H7 (cell line): ENCODE results near the gene OR52W1. TPM values are rescaled to one million over a fixed set of nuclear protein-coding genes. Genes with fewer than 3 reads are reported as not detected.

Source experiments
- DNase-seq: peaks from one replicate; pipeline ENCODE4 v3.0.0; 2012
- H3K27me3 ChIP-seq: 2 replicates; pipeline ENCODE4 v1.6.0; 2011; ENCODE audit warnings: mild to moderate bottlenecking, low read length; ENCODE audit not compliant: control insufficient read depth, insufficient read depth
- H3K36me3 ChIP-seq: replicated peaks from 2 replicates; pipeline ENCODE4 v1.5.1; 2011; ENCODE audit warnings: low read length; ENCODE audit not compliant: control insufficient read depth, insufficient read depth
- H3K4me3 ChIP-seq: 2 replicates; pipeline ENCODE4 v1.5.1; 2011; ENCODE audit warnings: low read depth, mild to moderate bottlenecking, control low read depth, low read length, moderate library complexity; ENCODE audit not compliant: insufficient read depth
- total RNA-seq: library from RNA; depleted of rRNA; stranded (reverse); fragments of >200 nt; shearing (Covaris generic); gene quantifications from 2 replicates; pipeline ENCODE4 v1.2.3, GENCODE V29; 2014; rRNA removed

Gene OR52W1
- not detected in 2 replicates for total RNA-seq

- no peak for DNase-seq
- no peaks in the 10 kb centered on the region for H3K27me3 ChIP-seq
- no peak within 1 kb of the TSS for H3K4me3 ChIP-seq
- no peaks in the 10 kb centered on the region for H3K36me3 ChIP-seq
These were observed at the start of gene OR52W1 for GRCh38 chr11:6199174-6199810. OR52W1 (plus strand) TSS chr11:6199224; CDS start chr11:6199224, 0 bp downstream.

GRCh38 chr11:6151117-6151516 is 47.9 kb upstream of the OR52W1 start:
- no peak overlapping the region for H3K4me3 ChIP-seq
- DNase-seq = no peak
- no peaks in the 10 kb centered on the region for H3K36me3 ChIP-seq
- H3K27me3 ChIP-seq = no peaks in the 10 kb centered on the region

DNA sequence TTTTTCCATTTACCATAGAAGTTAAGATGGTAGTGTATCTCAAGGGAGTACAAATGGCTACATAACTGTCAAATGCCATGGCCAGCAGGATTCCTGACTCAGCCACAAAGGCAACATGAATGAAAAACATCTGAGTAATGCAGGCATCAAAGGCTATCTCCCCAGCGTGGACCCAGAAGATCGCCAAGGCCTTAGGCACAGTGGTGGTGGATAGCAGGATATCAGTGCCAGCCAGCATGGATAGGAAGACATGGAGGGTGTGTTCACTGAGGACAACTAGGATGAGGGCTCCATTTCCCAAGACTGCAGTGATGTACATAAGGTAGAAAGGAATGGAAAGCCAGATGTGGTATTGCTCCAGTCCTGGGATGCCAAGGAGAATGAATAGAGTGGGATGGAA is 46.9 kb upstream of the OR52W1 start:
- Histone ChIP-seq H3K36me3 (no peaks in the 10 kb centered on the region), H3K4me3 (no peak overlapping the region), H3K27me3 (no peaks in the 10 kb centered on the region)
- no peak for DNase-seq

DNA sequence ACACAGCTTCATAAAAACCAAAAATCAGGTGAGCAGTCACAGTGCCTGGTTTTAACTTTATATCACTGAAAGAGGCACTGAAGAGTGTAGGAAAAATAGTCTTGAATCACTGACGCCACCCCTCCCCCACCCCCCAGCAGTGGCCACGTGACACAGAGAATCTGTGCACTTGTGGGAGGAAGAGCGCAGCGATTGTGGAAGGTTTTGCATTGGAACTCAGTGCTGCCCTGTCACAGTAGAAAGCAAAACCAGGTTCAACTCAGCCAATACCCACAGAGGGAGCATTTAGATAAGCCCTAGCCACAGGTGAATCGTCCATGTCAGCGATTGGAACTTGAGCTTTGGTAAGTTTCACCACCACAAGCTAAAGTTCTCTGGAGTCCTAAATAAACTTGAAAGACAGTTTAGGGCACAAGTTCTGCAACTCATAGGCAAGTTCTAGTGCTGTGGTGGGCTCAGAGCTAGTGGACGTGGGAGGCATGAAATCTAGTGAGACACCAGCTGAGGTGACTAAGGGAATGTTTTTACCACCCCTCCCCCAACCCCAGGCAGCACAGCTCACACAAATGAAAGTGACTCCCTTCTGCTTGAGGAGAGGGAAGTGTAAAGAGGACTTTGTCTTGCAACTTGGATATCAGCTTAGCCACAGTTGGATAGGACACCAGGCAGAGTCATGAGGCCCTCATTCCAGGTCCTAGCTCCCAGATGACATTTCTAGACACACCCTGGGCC is 42.2 kb upstream of the OR52W1 start:
- Histone ChIP-seq H3K27me3 (no peaks in the 10 kb centered on the region; the same call in 1 of the 2 replicates), H3K4me3 (no peak overlapping the region), H3K36me3 (no peaks in the 10 kb centered on the region)
- DNase-seq = no peak

- DNase-seq = no peak
- no peaks in the 10 kb centered on the region for H3K27me3 ChIP-seq
- no peak within 1 kb of the TSS for H3K4me3 ChIP-seq
- H3K36me3 ChIP-seq = no peaks in the 10 kb centered on the region
These were observed 28.8 kb upstream of the OR52W1 start, which contains the start of gene OR52B2 for GRCh38 chr11:6170226-6170625. OR52B2 (minus strand) TSS chr11:6170326; CDS start chr11:6170326, 0 bp downstream.

GRCh38 chr11:6175440-6175839 is 23.6 kb upstream of the OR52W1 start:
- H3K4me3 ChIP-seq = no peak overlapping the region
- DNase-seq = no peak
- no peaks in the 10 kb centered on the region for H3K36me3 ChIP-seq
- H3K27me3 ChIP-seq = no peaks in the 10 kb centered on the region

DNA sequence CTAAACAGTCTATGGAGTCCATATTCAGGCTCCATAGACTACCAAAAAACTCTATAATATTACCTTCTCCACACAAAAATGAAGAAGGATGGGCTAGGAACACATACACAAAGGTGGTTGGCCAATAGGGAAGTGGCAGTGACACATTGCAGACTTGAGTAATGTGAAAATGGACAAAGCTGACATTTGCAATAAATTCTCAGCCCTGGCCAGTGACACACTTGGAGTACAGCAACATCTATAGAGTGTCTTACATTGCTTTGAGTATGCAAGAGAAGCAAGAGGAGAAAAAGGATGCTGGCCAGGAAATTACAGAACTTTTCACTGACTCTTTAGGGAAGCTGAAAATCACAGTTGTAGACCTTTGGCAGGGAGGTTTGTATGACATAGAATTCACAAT is 7.3 kb upstream of the OR52W1 start:
- no peak for DNase-seq
- no peaks in the 10 kb centered on the region for H3K36me3 ChIP-seq
- H3K27me3 ChIP-seq = no peaks in the 10 kb centered on the region
- no peak overlapping the region for H3K4me3 ChIP-seq

- no peaks in the 10 kb centered on the region for H3K36me3 ChIP-seq
- no peaks in the 10 kb centered on the region for H3K27me3 ChIP-seq
- DNase-seq = no peak
- no peak overlapping the region for H3K4me3 ChIP-seq
These were observed 4.9 kb upstream of the OR52W1 start for GRCh38 chr11:6194065-6194581.

DNA sequence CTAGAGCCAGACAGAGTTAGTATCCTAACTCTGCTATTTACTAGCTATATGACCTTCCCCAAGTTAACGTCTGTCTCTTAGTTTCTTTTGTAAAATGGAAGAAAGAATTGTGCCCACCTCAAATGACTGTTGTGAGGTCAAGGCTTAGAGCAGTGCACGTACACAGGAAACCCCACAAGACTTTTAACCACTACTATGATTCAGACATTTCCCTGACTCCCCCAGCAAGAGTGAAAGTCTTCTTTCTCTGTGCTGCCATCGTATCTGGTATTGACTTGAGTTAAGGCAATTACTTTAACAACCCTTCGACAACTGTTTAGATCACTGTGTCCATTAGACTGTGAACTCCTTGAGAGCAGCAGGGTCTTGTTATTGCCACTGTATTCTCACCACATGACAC is 2.6 kb upstream of the OR52W1 start:
- no peak overlapping the region for H3K4me3 ChIP-seq
- no peak for DNase-seq
- no peaks in the 10 kb centered on the region for H3K36me3 ChIP-seq
- no peaks in the 10 kb centered on the region for H3K27me3 ChIP-seq

DNA sequence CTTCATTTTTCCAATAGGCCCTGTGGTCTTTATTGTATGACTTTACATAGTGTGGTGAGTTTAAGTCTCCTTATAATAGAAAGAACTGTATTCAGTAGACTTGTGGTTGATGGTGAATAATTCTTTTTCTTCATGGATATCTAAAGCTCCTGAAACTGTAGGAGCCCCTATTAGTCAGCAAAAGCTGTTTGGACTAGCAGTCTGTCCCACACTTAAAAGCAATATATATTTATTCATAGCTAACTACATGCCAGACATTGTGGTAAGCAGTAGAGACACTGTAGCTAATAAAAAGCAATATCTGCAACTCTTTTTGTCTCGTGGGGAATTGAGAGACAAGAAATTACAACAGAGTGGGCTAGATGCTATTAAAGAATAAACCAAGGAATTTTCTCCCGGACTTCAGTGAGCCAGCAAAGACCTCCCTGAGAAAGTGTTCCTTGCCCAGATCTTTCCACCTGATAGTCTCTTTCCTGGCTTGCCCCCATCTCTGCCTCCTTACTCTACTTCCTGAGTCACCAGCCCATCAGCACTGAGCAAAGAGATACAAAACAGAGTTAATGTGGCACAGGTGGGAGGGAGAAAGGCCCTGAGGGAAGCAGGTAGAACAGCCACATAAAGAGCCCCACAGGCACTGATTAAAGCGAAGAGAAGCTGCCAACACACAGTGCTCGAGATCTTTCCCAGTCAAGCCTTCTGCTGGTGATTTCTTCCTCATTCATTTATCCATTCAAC is 1.4 kb upstream of the OR52W1 start:
- no peaks in the 10 kb centered on the region for H3K36me3 ChIP-seq
- no peaks in the 10 kb centered on the region for H3K27me3 ChIP-seq
- H3K4me3 ChIP-seq = no peak overlapping the region
- no peak for DNase-seq

- no peaks in the 10 kb centered on the region; the same call in 1 of the 2 replicates for H3K36me3 ChIP-seq
- H3K27me3 ChIP-seq = no peaks in the 10 kb centered on the region
- H3K4me3 ChIP-seq = no peak overlapping the region
- no peak for DNase-seq
These were observed 2.0 kb downstream of the OR52W1 start for GRCh38 chr11:6200975-6201374.

DNA sequence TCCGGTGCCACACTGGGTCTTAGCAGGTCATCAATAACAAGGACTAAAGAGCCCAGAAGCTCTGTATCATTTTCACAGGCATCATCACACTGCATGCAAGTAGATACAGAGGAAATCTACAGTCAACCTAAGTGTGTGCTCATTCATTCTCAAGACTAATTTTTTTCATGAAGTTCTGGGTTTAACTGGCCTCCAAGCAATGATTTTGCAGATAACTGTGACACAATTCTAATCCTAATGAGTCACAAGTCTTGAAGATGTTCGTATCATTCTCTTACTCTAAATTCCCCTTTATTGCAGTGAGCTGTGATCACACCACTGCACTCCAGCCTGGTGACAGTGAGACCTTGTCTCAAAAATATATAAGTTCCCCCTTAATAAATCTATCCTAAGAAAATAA is 2.5 kb downstream of the OR52W1 start:
- DNase-seq = no peak
- Histone ChIP-seq H3K36me3 (no peaks in the 10 kb centered on the region; the same call in 1 of the 2 replicates), H3K27me3 (no peaks in the 10 kb centered on the region), H3K4me3 (no peak overlapping the region)

- H3K4me3 ChIP-seq = no peak overlapping the region
- no peak for DNase-seq
- H3K27me3 ChIP-seq = no peaks in the 10 kb centered on the region
- H3K36me3 ChIP-seq = no peaks in the 10 kb centered on the region; the same call in 1 of the 2 replicates
These were observed 3.0 kb downstream of the OR52W1 start for GRCh38 chr11:6202041-6202440.

DNA sequence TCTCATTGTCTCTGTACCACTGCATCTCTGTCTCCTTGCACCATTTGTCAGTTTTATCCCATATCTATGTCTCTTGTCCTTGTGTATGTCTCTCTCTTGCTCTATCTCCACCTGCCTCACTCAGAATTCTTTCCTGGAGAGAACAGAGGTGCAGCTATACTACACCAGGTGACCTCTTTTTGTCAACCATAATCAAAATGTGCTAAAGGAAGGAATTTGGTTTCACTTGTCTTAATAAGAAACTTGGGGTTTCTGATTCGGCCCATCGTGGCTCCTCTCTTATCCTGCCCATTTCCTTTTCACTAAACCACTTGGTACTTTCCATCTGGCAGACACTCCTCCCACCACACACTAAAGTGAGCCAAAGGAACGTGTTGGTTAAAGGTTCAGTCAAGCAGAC is 4.3 kb downstream of the OR52W1 start:
- Histone ChIP-seq H3K27me3 (no peaks in the 10 kb centered on the region), H3K4me3 (no peak overlapping the region), H3K36me3 (no peaks in the 10 kb centered on the region; the same call in 1 of the 2 replicates)
- no peak for DNase-seq
